ENCODE data around the gene RUFY4. TPM values are rescaled to one million over a fixed set of nuclear protein-coding genes. Genes with fewer than 3 reads are reported as not detected.

The RUFY4 gene
- total and polyA plus RNA-seq, 2 donors (not counting 3 experiments of a cell fraction or from before 2014, with no cell fraction given), result not detected

GRCh38 chr2:218065239-218066006, 3.6 kb upstream of the RUFY4 start:
- Histone ChIP-seq H3K4me2 (ENCODE audit: insufficient read depth, low read length) (no peak overlapping the region), H4K20me1 (replicated peaks; ENCODE audit: control insufficient read depth, extremely low read depth, insufficient read depth, low read length) (no peaks in the 10 kb centered on the region), H3K9ac (replicated peaks; ENCODE audit: extremely low read depth, insufficient read depth, low read length) (no peak overlapping the region), H3K9me3 (replicated peaks; ENCODE audit: control insufficient read depth, insufficient read depth, low read length) (no peaks in the 10 kb centered on the region), H3K27me3 (ENCODE audit: control insufficient read depth in 2 of 2, insufficient read depth in 2 of 2, low read length in 2 of 2) (peaks cover 0 to 5% of the 10 kb centered on the region in 2 experiments), H2AFZ (ENCODE audit: low read depth, low read length) (no peak overlapping the region), H3K79me2 (ENCODE audit: control insufficient read depth, insufficient read depth, low read length) (no peaks in the 10 kb centered on the region), H3K4me1 (ENCODE audit: control insufficient read depth, extremely low read depth, insufficient read depth, low read length) (no peaks in the 10 kb centered on the region), H3K9me1 (replicated peaks; ENCODE audit: control insufficient read depth, extremely low read depth, insufficient read depth, low read length) (no peaks in the 10 kb centered on the region), H3K36me3 (ENCODE audit: control insufficient read depth in 2 of 2, extremely low read depth in 1 of 2, insufficient read depth in 2 of 2, low read length in 2 of 2) (no peaks in the 10 kb centered on the region), H3K27ac (ENCODE audit: insufficient read depth, low read depth, low read length) (no peak overlapping the region), H3K4me3 (replicated peaks in 1 of 3; ENCODE audit: insufficient read depth in 1 of 3, low read depth in 1 of 3, low read length in 3 of 3) (no peak overlapping the region)
- BruUV-seq (replicated peaks), result no TSS peak
- TF ChIP-seq POLR2A (IDR thresholded peaks at IDR 0.05; ENCODE audit: low read depth, low read length) (no peak), EZH2 (IDR thresholded peaks at IDR 0.05; ENCODE audit: borderline replicate concordance, low read depth, low read length, severe bottlenecking) (no peak), FOS (IDR thresholded peaks at IDR 0.05; ENCODE audit: borderline replicate concordance, insufficient read depth, low read length) (no peak), POLR2AphosphoS5 (IDR thresholded peaks at IDR 0.05; ENCODE audit: insufficient read depth, low read depth, low read length) (no peak), JUN (IDR thresholded peaks at IDR 0.05; ENCODE audit: borderline replicate concordance, insufficient read depth, insufficient read length, low read depth) (no peak), CTCF (IDR thresholded peaks at IDR 0.05; ENCODE audit: extremely low read depth in 1 of 2, insufficient read depth in 1 of 2, low read depth in 1 of 2, low read length in 2 of 2) (no peak), MAX (IDR thresholded peaks at IDR 0.05; ENCODE audit: insufficient read depth, insufficient read length) (no peak), GATA2 (IDR thresholded peaks at IDR 0.05; ENCODE audit: insufficient read depth, insufficient read length, low read depth, low read length) (no peak), MYC (IDR thresholded peaks at IDR 0.05; ENCODE audit: low read depth, low read length) (no peak)
- CTCF ChIA-PET, result interaction anchor here (10.1 kb wide), 1 partner anchor 278 kb away, joined by 317 read pairs; no protein-coding TSS in a partner anchor
- intact Hi-C loops (cut with micrococcal nuclease), result no loop called here
- dilution Hi-C loops (cut with MboI; ENCODE audit: extremely low pct_ligation_motif_present, low sequenced_read_pairs), result no loop called here
- POLR2A ChIA-PET, result no interaction called here
- FAIRE-seq (no peak), DNase-seq (ENCODE audit: low read depth, low spot score) (no peak)

Measured in endothelial cell of umbilical vein (primary cell).